Breast epithelium (tissue), 3 donors: Measurements from ENCODE around the gene CPEB1.

ENCODE experiments used
- CTCF ChIP-seq, 3 donors: fragments of 450-650 bp; IDR thresholded peaks; one replicate each; pipeline ENCODE4 v1.5.1; 2016 to 2017; ENCODE audit warnings: antibody characterized with exemption in 3 of 3, mild to moderate bottlenecking in 3 of 3, moderate library complexity in 3 of 3
- POLR2A ChIP-seq: fragments of 450-650 bp; IDR thresholded peaks from one replicate; pipeline ENCODE4 v1.6.1; 2016; ENCODE audit warnings: antibody characterized with exemption, mild to moderate bottlenecking, moderate library complexity
- POLR2AphosphoS5 ChIP-seq, 3 donors: sonication (generic); formaldehyde crosslinking; IDR thresholded peaks; one replicate each; pipeline ENCODE4 v1.6.1; 2017; ENCODE audit warnings: antibody characterized with exemption in 3 of 3

GRCh38 chr15:82545478-82545877, 101.7 kb downstream of the CPEB1 start:
- TF ChIP-seq CTCF (IDR thresholded peaks at IDR 0.05) (no peak), POLR2A (no peak), POLR2AphosphoS5 (IDR thresholded peaks at IDR 0.05) (no peak)
